Astrocyte (in vitro differentiated cells and primary cell): ENCODE measurements around the gene SUMF1. TPM values are rescaled to one million over a fixed set of nuclear protein-coding genes. Genes with fewer than 3 reads are reported as not detected.

ENCODE experiments used
- DNase-seq: peaks from one replicate; pipeline ENCODE4 v3.0.0-alpha.2; 2010; ENCODE audit warnings: low read depth
- FAIRE-seq: peaks from 2 replicates; lab custom pipeline; 2011; peaks lifted over from hg19 to GRCh38; lab: Jason Lieb, UNC
- H2AFZ ChIP-seq: 2 replicates; pipeline ENCODE4 v1.6.0; 2012; ENCODE audit warnings: low read depth, low read length, inconsistent platforms
- H3K27ac ChIP-seq: 2 replicates; pipeline ENCODE4 v1.5.1; 2011; ENCODE audit warnings: low read depth, low read length, inconsistent platforms
- H3K27me3 ChIP-seq: 2 replicates; pipeline ENCODE4 v1.6.0; 2011; ENCODE audit warnings: low read length, inconsistent platforms; ENCODE audit not compliant: insufficient read depth
- H3K36me3 ChIP-seq: 2 replicates; pipeline ENCODE4 v1.5.1; 2011; ENCODE audit warnings: low read length, inconsistent platforms; ENCODE audit not compliant: insufficient read depth
- H3K4me1 ChIP-seq: 2 replicates; pipeline ENCODE4 v1.5.1; 2011; ENCODE audit warnings: low read length, inconsistent platforms; ENCODE audit not compliant: insufficient read depth
- H3K4me2 ChIP-seq: 2 replicates; pipeline ENCODE4 v1.6.0; 2012; ENCODE audit warnings: low read length, inconsistent platforms
- H3K4me3 ChIP-seq: 2 replicates; pipeline ENCODE4 v1.5.1; 2011; ENCODE audit warnings: low read depth, mild to moderate bottlenecking, low read length, inconsistent platforms; ENCODE audit not compliant: insufficient read depth
- H3K79me2 ChIP-seq: 2 replicates; pipeline ENCODE4 v1.6.0; 2012; ENCODE audit warnings: mild to moderate bottlenecking, low read length, inconsistent platforms; ENCODE audit not compliant: insufficient read depth
- H3K9ac ChIP-seq: 2 replicates; pipeline ENCODE4 v1.6.0; 2012; ENCODE audit warnings: mild to moderate bottlenecking, low read length, inconsistent platforms
- H3K9me3 ChIP-seq: 2 replicates; pipeline ENCODE4 v1.5.1; 2012; ENCODE audit warnings: low read depth, mild to moderate bottlenecking, low read length, inconsistent platforms; ENCODE audit not compliant: insufficient read depth
- H4K20me1 ChIP-seq: 2 replicates; pipeline ENCODE4 v1.6.0; 2012; ENCODE audit warnings: low read length, inconsistent platforms; ENCODE audit not compliant: insufficient read depth
- H3K27ac Mint-ChIP-seq: one replicate; pipeline ENCODE4 v1.8.0; 2021; ENCODE audit warnings: mild to moderate bottlenecking, mixed read lengths; ENCODE audit not compliant: unreplicated experiment
- H3K27me3 Mint-ChIP-seq: one replicate; pipeline ENCODE4 v1.8.0; 2021; ENCODE audit warnings: low read depth, mixed read lengths; ENCODE audit not compliant: unreplicated experiment
- H3K36me3 Mint-ChIP-seq: one replicate; pipeline ENCODE4 v1.8.0; 2021; ENCODE audit warnings: low read depth, mixed read lengths; ENCODE audit not compliant: unreplicated experiment
- H3K4me1 Mint-ChIP-seq: one replicate; pipeline ENCODE4 v1.8.0; 2021; ENCODE audit warnings: low read depth, mixed read lengths; ENCODE audit not compliant: unreplicated experiment
- H3K4me3 Mint-ChIP-seq: one replicate; pipeline ENCODE4 v1.8.0; 2021; ENCODE audit warnings: mild to moderate bottlenecking, moderate library complexity, mixed read lengths; ENCODE audit not compliant: unreplicated experiment
- H3K9me3 Mint-ChIP-seq: one replicate; pipeline ENCODE4 v1.8.0; 2021; ENCODE audit warnings: mild to moderate bottlenecking, mixed read lengths; ENCODE audit not compliant: unreplicated experiment
- EZH2 ChIP-seq: IDR thresholded peaks from 2 replicates; pipeline ENCODE4 v1.6.1; 2012; ENCODE audit warnings: mild to moderate bottlenecking, low read length, inconsistent platforms; ENCODE audit not compliant: insufficient read depth
- total RNA-seq: library from RNA; stranded (reverse); gene quantifications from 2 replicates; pipeline ENCODE4 v1.2.1, GENCODE V29; 2021
- TF ChIP-seq, protein P1 (sequence below): IDR thresholded peaks from 2 replicates; pipeline ENCODE4 v1.5.1; 2011; ENCODE audit warnings: low read depth, mild to moderate bottlenecking, inconsistent platforms, low read length, moderate library complexity; ENCODE audit not compliant: insufficient read depth

The SUMF1 gene
- total RNA-seq, 1 donor from 2014 or later: 17.4 TPM

DNA sequence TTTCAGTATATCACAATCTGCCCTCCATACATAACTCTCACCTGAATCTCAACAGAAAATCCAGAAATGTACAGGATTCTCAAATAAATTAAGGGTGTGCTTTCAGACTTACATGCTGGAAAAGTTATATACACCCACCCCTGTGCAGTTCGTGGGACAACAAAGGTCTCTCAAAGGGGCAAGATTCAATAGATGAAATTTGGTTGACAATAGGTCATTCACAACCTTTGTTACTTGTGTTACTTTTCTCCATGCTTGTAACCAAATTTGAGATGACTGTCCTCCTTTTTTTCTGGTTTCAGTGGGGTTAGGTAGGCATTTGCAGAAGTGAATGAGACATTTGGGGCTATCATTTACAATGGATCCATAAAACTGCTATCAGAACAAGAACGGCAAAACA, 91.2 kb downstream of the SUMF1 start:
- no peaks in the 10 kb centered on the region for H4K20me1 ChIP-seq
- peaks cover 15% of the 10 kb centered on the region for H3K36me3 Mint-ChIP-seq
- peaks cover 7% of the 10 kb centered on the region for H3K9me3 Mint-ChIP-seq
- H3K36me3 ChIP-seq: peaks cover 4% of the 10 kb centered on the region
- no peaks in the 10 kb centered on the region for H3K79me2 ChIP-seq
- no peaks in the 10 kb centered on the region for H3K27me3 Mint-ChIP-seq
- no peak overlapping the region for H3K4me3 ChIP-seq
- H3K9me3 ChIP-seq: no peaks in the 10 kb centered on the region
- FAIRE-seq: no peak
- no peak overlapping the region for H2AFZ ChIP-seq
- H3K4me3 Mint-ChIP-seq: no peak overlapping the region
- DNase-seq: no peak
- no peak overlapping the region for H3K4me2 ChIP-seq
- H3K4me1 ChIP-seq: no peaks in the 10 kb centered on the region
- no peak overlapping the region for H3K27ac ChIP-seq
- H3K4me1 Mint-ChIP-seq: no peaks in the 10 kb centered on the region
- TF ChIP-seq, protein P1, sequence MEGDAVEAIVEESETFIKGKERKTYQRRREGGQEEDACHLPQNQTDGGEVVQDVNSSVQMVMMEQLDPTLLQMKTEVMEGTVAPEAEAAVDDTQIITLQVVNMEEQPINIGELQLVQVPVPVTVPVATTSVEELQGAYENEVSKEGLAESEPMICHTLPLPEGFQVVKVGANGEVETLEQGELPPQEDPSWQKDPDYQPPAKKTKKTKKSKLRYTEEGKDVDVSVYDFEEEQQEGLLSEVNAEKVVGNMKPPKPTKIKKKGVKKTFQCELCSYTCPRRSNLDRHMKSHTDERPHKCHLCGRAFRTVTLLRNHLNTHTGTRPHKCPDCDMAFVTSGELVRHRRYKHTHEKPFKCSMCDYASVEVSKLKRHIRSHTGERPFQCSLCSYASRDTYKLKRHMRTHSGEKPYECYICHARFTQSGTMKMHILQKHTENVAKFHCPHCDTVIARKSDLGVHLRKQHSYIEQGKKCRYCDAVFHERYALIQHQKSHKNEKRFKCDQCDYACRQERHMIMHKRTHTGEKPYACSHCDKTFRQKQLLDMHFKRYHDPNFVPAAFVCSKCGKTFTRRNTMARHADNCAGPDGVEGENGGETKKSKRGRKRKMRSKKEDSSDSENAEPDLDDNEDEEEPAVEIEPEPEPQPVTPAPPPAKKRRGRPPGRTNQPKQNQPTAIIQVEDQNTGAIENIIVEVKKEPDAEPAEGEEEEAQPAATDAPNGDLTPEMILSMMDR: no peak
- TF ChIP-seq EZH2: no peak
- H3K27me3 ChIP-seq: no peaks in the 10 kb centered on the region
- no peak overlapping the region for H3K27ac Mint-ChIP-seq
- no peak overlapping the region for H3K9ac ChIP-seq

DNA sequence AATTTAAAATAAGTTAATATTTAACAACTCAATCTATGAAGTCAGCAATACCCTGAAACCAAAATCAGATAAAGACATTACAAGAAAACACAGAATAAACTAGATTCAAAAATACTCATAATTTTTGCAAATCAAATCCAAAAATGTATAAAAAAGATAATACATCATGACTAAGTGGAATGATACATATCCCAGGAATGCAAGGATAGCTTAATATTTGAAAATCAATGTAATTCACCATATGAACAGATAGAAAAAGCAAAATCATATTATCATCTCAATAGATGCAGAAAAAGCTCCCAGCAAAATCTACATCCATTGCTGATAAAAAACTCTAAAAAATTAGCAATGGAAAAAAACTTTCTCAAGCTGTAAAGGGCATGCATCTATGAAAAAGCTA, 93.4 kb downstream of the SUMF1 start:
- Histone ChIP-seq H3K36me3 (peaks cover 4% of the 10 kb centered on the region), H3K9me3 (no peaks in the 10 kb centered on the region), H3K79me2 (no peaks in the 10 kb centered on the region), H3K27me3 (no peaks in the 10 kb centered on the region), H3K4me2 (no peak overlapping the region), H4K20me1 (no peaks in the 10 kb centered on the region), H3K9ac (no peak overlapping the region), H3K4me1 (no peaks in the 10 kb centered on the region), H3K27ac (no peak overlapping the region), H2AFZ (no peak overlapping the region), H3K4me3 (no peak overlapping the region)
- Mint-ChIP-seq H3K9me3 (peaks cover 5% of the 10 kb centered on the region), H3K4me1 (no peaks in the 10 kb centered on the region), H3K4me3 (no peak overlapping the region), H3K36me3 (peaks cover 7% of the 10 kb centered on the region), H3K27ac (no peak overlapping the region), H3K27me3 (no peaks in the 10 kb centered on the region)
- DNase-seq (no peak), FAIRE-seq (no peak)
- TF ChIP-seq, protein P1: no peak

DNA sequence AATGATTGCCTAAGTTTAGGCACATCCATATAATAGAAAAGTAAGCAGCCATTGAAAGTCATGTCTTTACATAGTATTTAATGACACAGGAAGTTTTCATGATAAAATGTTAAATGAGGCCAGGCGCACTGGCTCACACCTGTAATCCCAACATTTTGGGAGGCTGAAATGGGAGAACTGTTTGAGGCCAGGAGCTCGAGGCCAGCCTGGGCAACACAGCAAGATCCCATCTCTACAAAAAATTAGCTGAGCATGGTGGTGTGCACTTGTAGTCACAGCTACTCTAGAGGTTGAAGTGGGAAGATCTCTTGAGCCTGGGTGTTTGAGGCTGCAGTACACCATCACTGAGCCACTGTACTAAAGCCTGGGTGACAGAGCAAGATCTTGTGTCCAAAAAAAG, 104.5 kb downstream of the SUMF1 start:
- H3K4me3 ChIP-seq: no peak overlapping the region
- H3K36me3 ChIP-seq: no peaks in the 10 kb centered on the region
- Mint-ChIP-seq H3K9me3 (no peaks in the 10 kb centered on the region), H3K27me3 (no peaks in the 10 kb centered on the region), H3K4me3 (no peak overlapping the region), H3K4me1 (no peaks in the 10 kb centered on the region), H3K36me3 (peaks cover 4% of the 10 kb centered on the region), H3K27ac (no peak overlapping the region)
- no peak overlapping the region for H2AFZ ChIP-seq
- TF ChIP-seq, protein P1: no peak
- TF ChIP-seq EZH2: no peak
- H3K4me1 ChIP-seq: no peaks in the 10 kb centered on the region
- no peak overlapping the region for H3K4me2 ChIP-seq
- no peaks in the 10 kb centered on the region for H4K20me1 ChIP-seq
- no peak overlapping the region for H3K9ac ChIP-seq
- no peaks in the 10 kb centered on the region for H3K9me3 ChIP-seq
- FAIRE-seq (no peak), DNase-seq (no peak)
- no peaks in the 10 kb centered on the region for H3K79me2 ChIP-seq
- no peaks in the 10 kb centered on the region for H3K27me3 ChIP-seq
- H3K27ac ChIP-seq: no peak overlapping the region
